Measurements from ENCODE around the gene RNU1-2.
"Not testable (repeated sequence)": the region's sequence is repeated elsewhere in the genome, so short reads cannot be mapped to it uniquely, and the experiment has no call there.

RNU1-2 gene

GRCh38 chr1:16939386-16940180 lies 43.8 kb downstream of the RNU1-2 start:
- not testable (repeated sequence) for H3K9me3 Mint-ChIP-seq; H3K27me3 Mint-ChIP-seq (ENCODE audit: low read depth); DNase-seq (ENCODE audit: low spot score); H3K36me3 Mint-ChIP-seq (ENCODE audit: low read depth); H3K27ac Mint-ChIP-seq; H3K4me3 Mint-ChIP-seq; H3K4me1 Mint-ChIP-seq (ENCODE audit: low read depth)

- H3K27ac Mint-ChIP-seq = no peak overlapping the region
- H3K36me3 Mint-ChIP-seq (ENCODE audit: low read depth) = no peaks in the 10 kb centered on the region
- no peak for DNase-seq (ENCODE audit: low spot score)
- H3K4me1 Mint-ChIP-seq (ENCODE audit: low read depth) = no peaks in the 10 kb centered on the region
- H3K27me3 Mint-ChIP-seq (ENCODE audit: low read depth) = no peaks in the 10 kb centered on the region
- H3K9me3 Mint-ChIP-seq = no peaks in the 10 kb centered on the region
- H3K4me3 Mint-ChIP-seq = no peak overlapping the region
These were observed 48.3 kb downstream of the RNU1-2 start for GRCh38 chr1:16944038-16944437.

GRCh38 chr1:16945512-16945911 lies 49.7 kb downstream of the RNU1-2 start:
- not testable (repeated sequence) for H3K27me3 Mint-ChIP-seq (ENCODE audit: low read depth); H3K4me3 Mint-ChIP-seq; H3K9me3 Mint-ChIP-seq; H3K27ac Mint-ChIP-seq; H3K4me1 Mint-ChIP-seq (ENCODE audit: low read depth); H3K36me3 Mint-ChIP-seq (ENCODE audit: low read depth); DNase-seq (ENCODE audit: low spot score)

All from T-helper 2 cell treated with Interferon-gamma antibody and Interleukin-4, amounts not matched to agents 5 μg/mL and 100 μg/mL, for 36 hours (primary cell).